VCaP (cell line): ENCODE results near the gene PARP1.
"Not testable (repeated sequence)": the region's sequence is repeated elsewhere in the genome, so short reads cannot be mapped to it uniquely, and the experiment has no call there.

Experiments used
- H3K27ac ChIP-seq: fragments of 450-650 bp; 2 replicates; pipeline ENCODE4 v1.5.1; 2017
- TF ChIP-seq, protein P1 (sequence below): fragments of 450-650 bp; conservative IDR thresholded peaks from 2 replicates; pipeline ENCODE4 v1.5.1; 2017; ENCODE audit warnings: mild to moderate bottlenecking, moderate library complexity

The PARP1 gene

DNA sequence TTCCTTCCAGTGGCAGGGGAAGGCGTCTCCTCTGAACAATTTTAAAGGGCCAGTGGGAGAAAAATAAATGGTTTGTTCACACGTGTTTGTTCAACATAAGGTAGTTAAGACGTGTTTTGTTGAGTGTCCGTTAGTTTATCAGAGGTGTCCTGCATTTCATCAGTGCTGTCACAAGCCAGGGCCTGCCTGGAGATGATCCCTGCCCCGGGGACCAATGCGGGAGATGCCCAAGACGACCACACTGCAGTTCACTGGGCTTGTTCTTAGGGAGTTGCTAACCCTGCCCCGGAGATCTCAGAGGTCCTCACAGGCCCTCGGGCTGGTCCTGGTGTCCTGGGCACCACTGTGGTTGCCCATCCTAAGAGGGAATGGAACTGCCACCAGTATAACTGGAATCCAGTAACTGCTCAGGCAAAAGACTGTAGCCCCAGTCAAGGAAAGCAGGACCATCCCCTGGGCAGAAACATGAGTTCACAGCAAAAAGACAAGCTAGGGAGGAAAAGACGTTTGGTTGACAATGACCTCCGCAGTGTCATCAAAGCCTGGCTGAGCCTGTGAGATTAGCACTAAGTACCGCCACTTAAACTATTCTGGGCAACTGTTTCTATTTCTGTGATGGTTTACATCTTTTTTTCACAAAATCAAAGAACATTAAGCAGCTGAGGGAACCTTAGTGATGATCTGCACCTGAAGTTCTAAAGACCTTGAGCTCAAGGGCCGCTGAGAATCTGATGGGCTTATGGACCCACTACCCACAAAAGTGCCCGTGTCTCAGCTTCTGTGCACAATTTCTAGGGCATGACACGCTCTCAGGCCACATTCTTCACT is 54.0 kb downstream of the PARP1 start:
- TF ChIP-seq, protein P1, sequence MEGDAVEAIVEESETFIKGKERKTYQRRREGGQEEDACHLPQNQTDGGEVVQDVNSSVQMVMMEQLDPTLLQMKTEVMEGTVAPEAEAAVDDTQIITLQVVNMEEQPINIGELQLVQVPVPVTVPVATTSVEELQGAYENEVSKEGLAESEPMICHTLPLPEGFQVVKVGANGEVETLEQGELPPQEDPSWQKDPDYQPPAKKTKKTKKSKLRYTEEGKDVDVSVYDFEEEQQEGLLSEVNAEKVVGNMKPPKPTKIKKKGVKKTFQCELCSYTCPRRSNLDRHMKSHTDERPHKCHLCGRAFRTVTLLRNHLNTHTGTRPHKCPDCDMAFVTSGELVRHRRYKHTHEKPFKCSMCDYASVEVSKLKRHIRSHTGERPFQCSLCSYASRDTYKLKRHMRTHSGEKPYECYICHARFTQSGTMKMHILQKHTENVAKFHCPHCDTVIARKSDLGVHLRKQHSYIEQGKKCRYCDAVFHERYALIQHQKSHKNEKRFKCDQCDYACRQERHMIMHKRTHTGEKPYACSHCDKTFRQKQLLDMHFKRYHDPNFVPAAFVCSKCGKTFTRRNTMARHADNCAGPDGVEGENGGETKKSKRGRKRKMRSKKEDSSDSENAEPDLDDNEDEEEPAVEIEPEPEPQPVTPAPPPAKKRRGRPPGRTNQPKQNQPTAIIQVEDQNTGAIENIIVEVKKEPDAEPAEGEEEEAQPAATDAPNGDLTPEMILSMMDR: no peak
- H3K27ac ChIP-seq: no peak overlapping the region

DNA sequence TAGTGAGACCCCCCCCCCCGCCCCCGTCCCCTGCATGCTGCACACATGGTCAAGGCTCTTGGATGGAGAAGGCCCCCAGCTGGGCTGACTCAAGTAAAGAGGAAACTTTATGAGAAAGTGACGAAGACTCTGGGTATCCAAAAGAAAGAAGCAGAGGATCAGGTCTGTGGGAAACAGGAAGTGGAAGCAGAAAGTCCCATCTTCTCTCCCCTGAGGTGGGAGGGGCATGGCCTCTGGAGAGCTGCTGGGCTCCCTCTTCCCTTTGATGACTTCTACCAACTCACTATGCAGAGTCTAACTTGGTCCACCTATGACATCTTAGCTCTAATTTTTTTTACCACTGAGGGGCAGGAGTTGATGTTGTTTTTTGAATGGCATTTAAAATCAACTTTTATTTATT is 56.2 kb downstream of the PARP1 start:
- no peak overlapping the region for H3K27ac ChIP-seq
- TF ChIP-seq, protein P1: no peak

DNA sequence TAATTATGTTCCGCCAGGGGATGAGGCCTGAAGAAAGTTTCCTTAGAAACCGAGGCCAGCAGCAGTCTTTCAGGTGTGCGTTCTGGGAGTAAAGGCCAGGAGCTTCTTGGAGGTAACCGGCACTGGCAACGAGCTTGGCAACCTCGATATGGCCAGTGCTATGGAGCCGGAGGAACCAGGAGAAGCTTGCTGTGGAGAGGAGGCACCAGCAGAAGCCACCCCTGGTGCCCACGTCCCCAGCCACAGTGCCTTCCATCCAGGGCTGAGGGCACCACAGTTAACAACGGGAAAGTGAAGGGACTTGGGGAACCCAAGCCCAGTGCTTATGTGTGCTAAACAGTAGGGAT is 57.4 kb downstream of the PARP1 start:
- no peak overlapping the region for H3K27ac ChIP-seq
- TF ChIP-seq, protein P1: no peak

DNA sequence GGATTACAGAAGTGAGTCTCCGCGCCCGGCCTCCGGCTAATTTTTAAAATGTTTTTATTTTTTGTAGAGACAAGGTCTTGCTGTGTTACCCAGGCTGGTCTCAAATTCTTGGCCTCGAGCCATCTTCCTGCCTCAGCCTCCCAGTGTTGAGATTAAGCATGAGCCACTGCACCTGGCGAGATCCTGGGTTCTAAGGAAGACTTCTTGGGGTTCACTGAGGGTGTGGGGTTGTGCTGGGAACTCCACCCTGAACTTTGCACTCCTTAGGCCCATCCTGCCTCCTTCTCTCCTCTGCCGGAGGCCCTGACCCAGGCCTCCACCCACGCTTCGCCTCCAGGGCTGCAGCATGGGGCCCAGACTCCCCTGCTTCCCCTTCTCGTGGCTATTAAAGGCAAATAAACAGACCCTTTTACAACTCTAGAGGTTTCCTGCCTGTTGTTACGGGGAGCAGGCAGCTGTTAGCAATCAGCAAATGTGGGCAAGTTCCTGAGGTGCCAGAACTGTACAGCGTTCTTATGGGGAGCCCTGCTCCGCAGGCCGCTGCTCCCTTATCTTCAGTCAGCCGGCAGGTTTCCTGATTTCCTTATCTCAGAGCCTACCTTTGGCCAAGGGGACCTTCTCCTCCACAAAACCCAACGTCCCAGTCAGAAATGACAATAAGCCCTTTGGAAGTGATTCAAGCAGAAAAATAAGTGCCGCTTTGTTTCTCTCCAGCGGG is 57.9 kb downstream of the PARP1 start:
- H3K27ac ChIP-seq: no peak overlapping the region
- TF ChIP-seq, protein P1: no peak

DNA sequence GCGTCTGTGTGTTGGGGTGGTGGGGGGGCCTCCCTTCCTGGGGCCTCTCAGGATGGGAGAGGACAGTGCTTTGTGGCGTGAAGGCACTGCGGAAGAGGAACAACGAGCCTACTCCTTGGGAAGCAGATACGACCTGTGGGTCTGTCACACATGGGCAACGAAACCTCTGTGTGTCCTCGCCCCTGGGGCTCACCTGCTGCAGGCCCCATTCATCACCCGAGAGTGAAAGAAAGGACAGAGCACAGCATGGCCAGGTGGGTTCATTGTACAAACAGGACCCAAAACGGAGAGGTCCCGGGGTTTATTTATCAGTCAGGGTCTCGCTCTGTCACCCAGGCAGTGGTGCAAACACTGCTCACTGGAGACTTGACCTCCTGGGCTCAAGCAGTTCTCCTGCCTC is 58.8 kb downstream of the PARP1 start:
- H3K27ac ChIP-seq: no peak overlapping the region
- TF ChIP-seq, protein P1: no peak

DNA sequence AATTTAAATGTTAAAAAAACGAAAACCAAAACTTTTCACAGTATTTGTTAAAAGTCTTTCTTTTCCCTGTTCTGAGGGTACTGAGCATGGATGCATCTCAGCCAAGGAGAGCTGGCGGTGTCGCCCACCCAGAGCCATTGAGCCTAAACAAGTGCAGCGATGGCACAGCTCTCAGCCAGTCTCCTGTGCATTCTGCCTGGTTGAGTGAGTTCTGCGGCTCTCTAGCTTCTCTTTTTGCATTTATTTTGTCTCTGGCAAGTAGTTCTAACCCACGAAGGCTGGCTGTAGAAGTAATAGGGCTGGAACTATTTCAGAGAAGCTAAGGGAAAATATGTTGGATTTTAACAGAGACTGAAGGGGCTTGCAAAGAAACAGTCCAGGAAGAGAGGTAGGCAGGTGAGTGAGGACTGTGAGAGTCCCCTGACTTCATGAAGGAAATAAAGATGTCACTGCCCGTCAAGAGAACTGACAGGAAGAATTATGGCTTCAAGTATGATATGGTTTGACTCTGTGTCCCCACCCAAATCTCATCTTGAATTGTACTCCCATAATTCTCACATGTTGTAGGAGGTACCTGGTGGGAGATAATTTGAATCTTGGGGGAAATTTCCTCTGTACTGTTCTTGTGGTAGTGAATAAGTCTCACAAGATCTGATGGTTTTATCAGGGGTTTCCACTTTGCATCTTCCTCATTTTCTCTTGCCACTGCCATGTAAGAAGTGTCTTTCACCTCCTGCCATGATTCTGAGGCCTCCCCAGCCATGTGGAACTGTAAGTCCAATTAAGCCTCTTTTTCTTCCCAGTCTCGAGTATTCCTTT is 63.2 kb downstream of the PARP1 start:
- TF ChIP-seq, protein P1: no peak

DNA sequence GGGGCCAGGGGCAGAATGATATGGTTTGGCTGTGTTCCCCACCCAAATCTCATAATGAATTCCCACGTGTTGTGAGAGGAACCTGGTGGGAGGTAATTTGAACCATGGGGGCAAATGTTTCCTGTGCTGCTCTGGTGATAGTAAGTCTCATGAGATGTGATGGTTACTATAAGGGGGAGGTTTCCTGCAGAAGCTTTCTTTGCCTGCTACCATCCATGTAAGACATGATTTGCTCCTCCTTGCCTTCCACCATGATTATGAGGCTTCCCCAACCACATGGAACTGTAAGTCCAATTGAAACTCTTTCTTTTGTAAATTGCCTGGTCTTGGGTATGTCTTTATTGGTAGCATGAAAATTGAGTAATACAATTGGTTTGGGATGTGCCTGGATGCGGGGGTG is 65.2 kb downstream of the PARP1 start:
- TF ChIP-seq, protein P1: no peak
- H3K27ac ChIP-seq: no peak overlapping the region

More for the DNA sequence above, 63.2 kb downstream of the PARP1 start:
- H3K27ac ChIP-seq: no peak overlapping the region

DNA sequence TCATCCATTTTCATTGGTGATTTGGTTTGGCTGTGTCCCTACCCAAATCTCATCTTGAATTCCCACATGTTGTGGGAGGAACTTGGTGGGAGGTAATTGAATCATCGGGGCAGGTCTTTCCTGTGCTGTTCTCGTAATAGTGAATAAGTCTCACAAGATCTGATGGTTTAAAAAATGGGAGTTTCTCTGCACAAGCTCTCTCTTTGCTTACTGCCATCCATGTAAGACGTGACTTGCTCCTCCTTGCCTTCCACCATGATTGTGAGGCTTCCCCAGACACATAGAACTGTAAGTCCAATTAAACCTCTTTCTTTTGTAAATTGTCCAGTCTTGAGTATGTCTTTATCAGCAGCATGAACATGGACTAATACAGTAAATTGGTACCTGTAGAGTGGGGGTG is 67.8 kb downstream of the PARP1 start:
- not testable (repeated sequence) for H3K27ac ChIP-seq
